Measurements from ENCODE around the gene SLC38A5. TPM values are rescaled to one million over a fixed set of nuclear protein-coding genes. Genes with fewer than 3 reads are reported as not detected.
A peak's percentile ranks its signal among the peaks of the same experiment; 100 is the strongest.

The SLC38A5 gene
- total and polyA plus RNA-seq, 2 of the 13 experiments (the other 11 are each of a cell fraction or from before 2014, with no cell fraction given) = 46.1 to 73.4 TPM

DNA sequence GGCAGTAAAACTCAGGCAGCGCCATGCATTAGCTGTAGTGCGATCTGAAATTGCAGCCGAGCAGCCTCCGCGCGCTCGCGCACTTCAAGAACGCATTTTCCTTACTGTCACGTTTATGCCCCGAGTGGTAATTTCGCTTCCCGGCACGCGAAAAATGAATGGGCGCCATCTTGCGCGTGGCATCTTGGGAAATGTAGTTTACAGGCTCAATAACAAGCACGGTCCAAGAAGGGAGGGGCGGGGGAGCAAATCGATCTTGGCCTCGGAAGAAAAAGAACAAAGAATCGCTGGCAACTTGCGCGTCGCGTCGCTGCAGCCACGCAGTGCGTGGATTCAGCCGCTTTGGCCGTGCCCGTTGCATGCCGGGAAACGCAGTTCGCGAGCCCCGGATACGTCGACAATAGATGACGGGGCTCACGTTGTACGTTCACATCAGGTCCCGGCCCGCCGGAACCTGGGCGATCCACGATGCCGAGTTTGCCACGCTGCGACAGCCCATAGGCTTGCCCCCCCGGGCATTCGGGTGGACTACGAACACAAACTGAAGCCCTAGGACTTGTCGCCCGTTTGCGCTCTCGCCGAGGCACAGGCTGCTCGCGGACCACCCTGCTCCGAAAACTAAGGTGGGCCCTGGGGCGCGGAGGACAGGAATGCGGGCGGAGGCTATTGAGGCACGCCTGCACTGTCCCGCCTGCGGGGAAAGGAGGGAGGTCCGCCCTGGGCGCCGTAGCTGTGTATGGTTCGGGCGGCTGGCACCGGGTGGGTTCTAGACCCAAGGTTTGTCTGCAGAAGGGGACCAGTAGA is 5.9 kb upstream of the SLC38A5 start, which contains the start of gene FTSJ1:
TSS of gene FTSJ1 (plus strand) at position 426 of the 804 bp plus-strand sequence. CDS start 1,849 bp downstream, outside the sequence.
- in situ Hi-C loops (cut with HindIII; ENCODE audit: extremely low pct_ligation_motif_present, low pct_unique_long_range_greater_than_20kb) = no loop called here
- peak within 1 kb of the TSS; percentile 28 for H2AFZ ChIP-seq (ENCODE audit: low read length)
- TF ChIP-seq NCOA1 (CRISPR knock-in tag; IDR thresholded peaks at IDR 0.05) (no peak), PHF20 (CRISPR knock-in tag; IDR thresholded peaks at IDR 0.05) (peak; percentile 69; the same call in 1 of the 2 replicates), BORCS8-MEF2B (CRISPR knock-in tag; IDR thresholded peaks at IDR 0.05) (peak; percentile 54; the same call in 1 of the 2 replicates), POLR2AphosphoS5 (IDR thresholded peaks at IDR 0.05; ENCODE audit: low read depth, low read length) (peak; percentile 28; the same call in 1 of the 2 replicates), ZBTB21 (CRISPR knock-in tag; IDR thresholded peaks at IDR 0.05) (no peak), HES4 (CRISPR knock-in tag; IDR thresholded peaks at IDR 0.05; ENCODE audit: borderline replicate concordance) (peak; percentile 50; the same call in 1 of the 2 replicates), ZNF720 (CRISPR knock-in tag; IDR thresholded peaks at IDR 0.05) (no peak), ZNF33B (CRISPR knock-in tag; IDR thresholded peaks at IDR 0.05) (no peak), GATAD2A (CRISPR knock-in tag; IDR thresholded peaks at IDR 0.05) (peak; percentile 42; the same call in 1 of the 2 replicates), SIX4 (CRISPR knock-in tag; IDR thresholded peaks at IDR 0.05) (no peak), RBFOX2 (IDR thresholded peaks at IDR 0.05; ENCODE audit: low read depth, low read length) (peak; percentile 74), FOXK1 (CRISPR knock-in tag; IDR thresholded peaks at IDR 0.05; ENCODE audit: borderline replicate concordance, low read depth) (no peak)
- TF ChIP-seq, protein P1, sequence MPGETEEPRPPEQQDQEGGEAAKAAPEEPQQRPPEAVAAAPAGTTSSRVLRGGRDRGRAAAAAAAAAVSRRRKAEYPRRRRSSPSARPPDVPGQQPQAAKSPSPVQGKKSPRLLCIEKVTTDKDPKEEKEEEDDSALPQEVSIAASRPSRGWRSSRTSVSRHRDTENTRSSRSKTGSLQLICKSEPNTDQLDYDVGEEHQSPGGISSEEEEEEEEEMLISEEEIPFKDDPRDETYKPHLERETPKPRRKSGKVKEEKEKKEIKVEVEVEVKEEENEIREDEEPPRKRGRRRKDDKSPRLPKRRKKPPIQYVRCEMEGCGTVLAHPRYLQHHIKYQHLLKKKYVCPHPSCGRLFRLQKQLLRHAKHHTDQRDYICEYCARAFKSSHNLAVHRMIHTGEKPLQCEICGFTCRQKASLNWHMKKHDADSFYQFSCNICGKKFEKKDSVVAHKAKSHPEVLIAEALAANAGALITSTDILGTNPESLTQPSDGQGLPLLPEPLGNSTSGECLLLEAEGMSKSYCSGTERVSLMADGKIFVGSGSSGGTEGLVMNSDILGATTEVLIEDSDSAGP (CRISPR knock-in tag; IDR thresholded peaks at IDR 0.05; ENCODE audit: borderline replicate concordance) = peak; percentile 80; the same call in 1 of the 2 replicates
- TF ChIP-seq, protein P2, sequence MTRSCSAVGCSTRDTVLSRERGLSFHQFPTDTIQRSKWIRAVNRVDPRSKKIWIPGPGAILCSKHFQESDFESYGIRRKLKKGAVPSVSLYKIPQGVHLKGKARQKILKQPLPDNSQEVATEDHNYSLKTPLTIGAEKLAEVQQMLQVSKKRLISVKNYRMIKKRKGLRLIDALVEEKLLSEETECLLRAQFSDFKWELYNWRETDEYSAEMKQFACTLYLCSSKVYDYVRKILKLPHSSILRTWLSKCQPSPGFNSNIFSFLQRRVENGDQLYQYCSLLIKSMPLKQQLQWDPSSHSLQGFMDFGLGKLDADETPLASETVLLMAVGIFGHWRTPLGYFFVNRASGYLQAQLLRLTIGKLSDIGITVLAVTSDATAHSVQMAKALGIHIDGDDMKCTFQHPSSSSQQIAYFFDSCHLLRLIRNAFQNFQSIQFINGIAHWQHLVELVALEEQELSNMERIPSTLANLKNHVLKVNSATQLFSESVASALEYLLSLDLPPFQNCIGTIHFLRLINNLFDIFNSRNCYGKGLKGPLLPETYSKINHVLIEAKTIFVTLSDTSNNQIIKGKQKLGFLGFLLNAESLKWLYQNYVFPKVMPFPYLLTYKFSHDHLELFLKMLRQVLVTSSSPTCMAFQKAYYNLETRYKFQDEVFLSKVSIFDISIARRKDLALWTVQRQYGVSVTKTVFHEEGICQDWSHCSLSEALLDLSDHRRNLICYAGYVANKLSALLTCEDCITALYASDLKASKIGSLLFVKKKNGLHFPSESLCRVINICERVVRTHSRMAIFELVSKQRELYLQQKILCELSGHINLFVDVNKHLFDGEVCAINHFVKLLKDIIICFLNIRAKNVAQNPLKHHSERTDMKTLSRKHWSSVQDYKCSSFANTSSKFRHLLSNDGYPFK (CRISPR knock-in tag; IDR thresholded peaks at IDR 0.05; ENCODE audit: borderline replicate concordance) = peak; percentile 89; the same call in 1 of the 2 replicates
- TF ChIP-seq, protein P3, sequence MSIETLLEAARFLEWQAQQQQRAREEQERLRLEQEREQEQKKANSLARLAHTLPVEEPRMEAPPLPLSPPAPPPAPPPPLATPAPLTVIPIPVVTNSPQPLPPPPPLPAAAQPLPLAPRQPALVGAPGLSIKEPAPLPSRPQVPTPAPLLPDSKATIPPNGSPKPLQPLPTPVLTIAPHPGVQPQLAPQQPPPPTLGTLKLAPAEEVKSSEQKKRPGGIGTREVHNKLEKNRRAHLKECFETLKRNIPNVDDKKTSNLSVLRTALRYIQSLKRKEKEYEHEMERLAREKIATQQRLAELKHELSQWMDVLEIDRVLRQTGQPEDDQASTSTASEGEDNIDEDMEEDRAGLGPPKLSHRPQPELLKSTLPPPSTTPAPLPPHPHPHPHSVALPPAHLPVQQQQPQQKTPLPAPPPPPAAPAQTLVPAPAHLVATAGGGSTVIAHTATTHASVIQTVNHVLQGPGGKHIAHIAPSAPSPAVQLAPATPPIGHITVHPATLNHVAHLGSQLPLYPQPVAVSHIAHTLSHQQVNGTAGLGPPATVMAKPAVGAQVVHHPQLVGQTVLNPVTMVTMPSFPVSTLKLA (IDR thresholded peaks at IDR 0.05) = 0 out of 2 replicates have a peak, but pooled peaks have one; percentile 17
- TF ChIP-seq, protein P4, sequence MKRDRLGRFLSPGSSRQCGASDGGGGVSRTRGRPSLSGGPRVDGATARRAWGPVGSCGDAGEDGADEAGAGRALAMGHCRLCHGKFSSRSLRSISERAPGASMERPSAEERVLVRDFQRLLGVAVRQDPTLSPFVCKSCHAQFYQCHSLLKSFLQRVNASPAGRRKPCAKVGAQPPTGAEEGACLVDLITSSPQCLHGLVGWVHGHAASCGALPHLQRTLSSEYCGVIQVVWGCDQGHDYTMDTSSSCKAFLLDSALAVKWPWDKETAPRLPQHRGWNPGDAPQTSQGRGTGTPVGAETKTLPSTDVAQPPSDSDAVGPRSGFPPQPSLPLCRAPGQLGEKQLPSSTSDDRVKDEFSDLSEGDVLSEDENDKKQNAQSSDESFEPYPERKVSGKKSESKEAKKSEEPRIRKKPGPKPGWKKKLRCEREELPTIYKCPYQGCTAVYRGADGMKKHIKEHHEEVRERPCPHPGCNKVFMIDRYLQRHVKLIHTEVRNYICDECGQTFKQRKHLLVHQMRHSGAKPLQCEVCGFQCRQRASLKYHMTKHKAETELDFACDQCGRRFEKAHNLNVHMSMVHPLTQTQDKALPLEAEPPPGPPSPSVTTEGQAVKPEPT (CRISPR knock-in tag; IDR thresholded peaks at IDR 0.05; ENCODE audit: low read depth) = no peak

More for the DNA sequence above, 5.9 kb upstream of the SLC38A5 start, which contains the start of gene FTSJ1:
- peak within 1 kb of the TSS; percentile 74 for H3K4me2 ChIP-seq (ENCODE audit: low read depth, low read length)
- ATAC-seq (peak; percentile 85), FAIRE-seq (peak; percentile 94), DNase-seq (ENCODE audit: low spot score) (peak; percentile 76)
- ChIA-PET CTCF (ENCODE audit: low intra/inter-chr PET ratio, low total read pairs) (no interaction called here), POLR2A (interaction anchor here (0.6 kb wide), 1 partner anchor 99 kb away, joined by 3 read pairs; no protein-coding TSS in a partner anchor)
- intact Hi-C loops (cut with micrococcal nuclease; ENCODE audit: unreplicated experiment) = loop anchor here (10.0 kb wide), 1 partner anchor 59 kb away; the partner anchor contains the start of gene TBC1D25
- peaks cover 0 to 1% of the 10 kb centered on the region in 2 experiments; a peak in 1 of 5 replicates for H3K36me3 ChIP-seq (replicated peaks in 1 of 2; ENCODE audit: control insufficient read depth in 1 of 2, insufficient read depth in 2 of 2, low read length in 2 of 2)
- peak within 1 kb of the TSS; percentile 68 to 78 (median 77) for H3K4me3 ChIP-seq (replicated peaks in 1 of 3; ENCODE audit: insufficient read depth in 1 of 3, low read depth in 2 of 3, low read length in 3 of 3)
- BruUV-seq (replicated peaks) = TSS peak; percentile 81
- WGBS (ENCODE audit: low lambda C conversion rate) = 1% methylated on average over 14 of the region's 75 CpGs
- peak within 1 kb of the TSS; percentile 76 for H3K27ac ChIP-seq (ENCODE audit: extremely low read length, insufficient read depth, low read length)
- no peaks in the 10 kb centered on the region for H4K20me1 ChIP-seq (ENCODE audit: insufficient read depth, low read length)
- H3K79me2 ChIP-seq (ENCODE audit: insufficient read depth, low read length) = peaks cover 19% of the 10 kb centered on the region
- peak within 1 kb of the TSS; percentile 77 for H3K9ac ChIP-seq (ENCODE audit: insufficient read depth, low read depth, low read length)
- H3K9me3 ChIP-seq (ENCODE audit: low read length) = no peaks in the 10 kb centered on the region
- H3K27me3 ChIP-seq (ENCODE audit: control insufficient read depth in 1 of 2, insufficient read depth in 2 of 2, low read length in 2 of 2) = no peaks in the 10 kb centered on the region; a peak in 1 of 5 replicates
- H3K4me1 ChIP-seq (ENCODE audit: insufficient read depth, low read length) = peaks cover 46% of the 10 kb centered on the region

All from HepG2 (cell line).